Measurements from ENCODE around the gene HPSE2.
"Not testable (repeated sequence)": the region's sequence is repeated elsewhere in the genome, so short reads cannot be mapped to it uniquely, and the experiment has no call there.

HPSE2 gene

DNA sequence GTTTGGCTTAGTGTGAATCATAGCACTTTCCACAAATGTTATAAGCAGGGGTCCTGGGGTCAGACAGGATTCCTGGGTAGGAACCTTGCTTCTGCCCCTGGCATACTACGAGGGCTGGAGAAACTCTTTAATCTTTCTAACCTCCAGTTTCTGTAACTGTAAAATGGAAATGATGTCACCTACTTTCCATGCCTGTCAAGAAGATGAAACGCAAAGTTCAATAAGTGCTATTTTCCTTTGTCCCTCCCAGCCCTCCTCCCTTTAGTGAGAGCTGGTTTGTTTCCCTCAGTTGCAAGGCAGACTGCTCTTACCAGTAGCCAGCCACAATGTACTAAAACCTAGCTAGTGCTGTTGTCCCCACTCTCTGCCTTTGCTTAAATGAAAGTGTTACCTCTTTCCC is 671.8 kb downstream of the HPSE2 start:
- no peak for DNase-seq (ENCODE audit: low read depth)

DNA sequence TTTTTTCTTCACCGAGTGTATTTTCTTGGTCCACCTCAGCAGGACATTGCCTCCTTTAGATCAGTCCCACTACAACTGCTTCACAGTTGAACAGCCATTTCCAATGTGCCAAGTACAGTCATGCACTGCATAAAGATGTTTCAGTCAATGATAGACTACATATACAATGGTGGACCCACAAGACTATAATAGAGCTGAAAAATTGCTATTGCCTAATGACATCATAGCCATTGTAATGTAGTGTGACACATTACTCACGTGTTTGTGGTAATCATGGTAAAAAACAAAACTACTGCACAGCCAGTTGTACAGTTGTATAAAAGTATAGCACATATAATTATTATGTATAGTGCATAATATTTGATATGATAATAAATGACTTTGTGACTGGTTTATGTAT is 675.1 kb downstream of the HPSE2 start:
- peak; percentile 26 for DNase-seq (ENCODE audit: low read depth)

DNA sequence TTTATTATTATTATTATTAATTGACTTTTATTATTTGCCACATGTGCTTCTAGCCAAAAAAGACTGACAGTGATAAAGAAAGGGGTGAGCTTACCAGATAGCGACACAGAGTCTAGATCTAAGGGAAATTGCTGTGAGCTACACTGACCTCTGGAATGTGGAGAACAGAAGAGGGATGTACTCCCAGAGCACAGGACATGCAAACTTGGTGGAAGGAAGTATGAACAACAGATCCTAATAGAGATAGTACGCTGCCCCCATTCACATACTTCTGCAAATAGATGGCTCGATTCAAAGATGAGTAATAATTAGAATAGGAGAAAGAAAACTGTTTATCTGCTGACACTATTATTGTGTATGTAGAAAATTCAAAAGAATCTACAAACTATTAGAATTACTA is 679.6 kb downstream of the HPSE2 start:
- peak; percentile 40 for DNase-seq (ENCODE audit: low read depth)

DNA sequence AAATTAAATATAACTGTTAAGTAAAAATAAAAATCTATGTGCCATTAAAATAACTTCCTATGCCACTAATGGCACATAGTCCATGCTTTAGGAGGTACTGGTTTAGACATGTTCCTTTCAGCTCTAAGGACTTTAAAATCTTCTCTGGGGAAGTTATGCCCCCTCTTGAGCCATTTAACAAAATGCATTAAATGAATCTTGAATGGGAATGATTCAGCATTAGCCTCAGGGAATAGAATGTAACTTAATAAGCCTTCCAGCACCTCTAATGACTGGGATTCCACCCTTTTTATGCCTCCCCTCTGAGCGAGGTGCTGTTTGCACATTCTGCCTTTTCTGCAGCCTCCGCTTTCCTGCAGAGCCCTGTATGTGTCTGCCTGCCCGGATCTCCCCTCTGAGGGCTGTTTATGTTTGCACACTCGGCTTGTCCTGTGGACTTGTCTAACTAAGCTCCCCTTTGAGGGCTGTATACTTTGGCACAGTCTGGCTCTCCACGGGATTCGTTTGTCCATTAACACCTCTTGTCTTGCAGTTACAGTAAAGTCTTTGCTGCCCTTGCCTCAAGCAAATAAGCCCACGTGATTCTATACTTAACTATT is 680.5 kb downstream of the HPSE2 start:
- no peak for DNase-seq (ENCODE audit: low read depth)

DNA sequence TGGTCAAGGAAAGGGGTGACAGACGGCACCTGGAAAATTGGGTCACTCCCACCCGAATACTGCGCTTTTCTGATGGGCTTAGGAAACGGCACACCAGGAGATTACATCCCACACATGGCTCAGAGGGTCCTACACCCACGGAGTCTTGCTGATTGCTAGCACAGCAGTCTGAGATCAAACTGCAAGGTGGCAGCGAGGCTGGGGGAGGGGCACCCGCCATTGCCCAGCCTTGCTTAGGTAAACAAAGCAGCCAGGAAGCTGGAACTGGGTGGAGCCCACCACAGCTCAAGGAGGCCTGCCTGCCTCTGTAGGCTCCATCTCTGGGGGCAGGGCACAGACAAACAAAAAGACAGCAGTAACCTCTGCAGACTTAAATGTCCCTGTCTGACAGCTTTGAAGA is 694.1 kb downstream of the HPSE2 start:
- not testable (repeated sequence) for DNase-seq (ENCODE audit: low read depth)

DNA sequence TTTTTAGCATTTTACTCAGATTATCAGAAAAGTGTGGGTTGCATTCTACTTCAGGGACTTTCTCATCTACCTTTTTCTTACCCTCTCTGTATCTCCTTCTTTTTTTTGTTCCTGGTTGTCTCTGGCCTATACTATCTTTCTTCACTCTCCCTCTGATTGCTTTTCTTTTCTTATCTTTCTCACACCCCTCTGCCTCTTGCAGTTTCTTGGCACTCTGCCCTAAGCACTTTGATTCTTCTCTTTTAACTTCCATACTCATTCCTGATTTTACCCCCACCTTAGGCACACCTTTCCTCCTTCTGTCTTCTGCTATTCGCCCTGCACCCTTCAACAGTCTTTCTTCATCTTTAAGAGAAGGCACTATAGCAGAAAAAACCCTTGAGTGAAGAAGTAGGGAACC is 696.1 kb downstream of the HPSE2 start:
- DNase-seq (ENCODE audit: low read depth), result no peak

DNA sequence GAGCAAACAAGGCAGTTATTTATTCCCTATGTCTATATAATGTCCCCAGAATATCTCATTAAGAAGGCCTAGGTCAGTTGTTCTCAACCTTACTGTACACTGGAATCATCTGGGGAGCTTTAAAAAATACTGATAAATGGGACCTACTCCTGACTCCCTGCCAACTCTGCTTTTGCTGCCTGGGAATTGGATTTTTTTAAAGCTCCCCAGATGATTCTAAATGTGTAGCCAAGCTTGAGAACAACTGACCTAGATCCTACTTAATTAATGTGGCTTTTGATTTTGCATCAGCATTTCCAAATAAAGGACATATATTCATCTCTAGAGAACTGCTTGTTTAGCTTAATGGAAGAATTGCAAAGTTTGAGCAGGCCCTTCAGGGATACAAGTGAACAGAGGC is 697.2 kb downstream of the HPSE2 start:
- no peak for DNase-seq (ENCODE audit: low read depth)

DNA sequence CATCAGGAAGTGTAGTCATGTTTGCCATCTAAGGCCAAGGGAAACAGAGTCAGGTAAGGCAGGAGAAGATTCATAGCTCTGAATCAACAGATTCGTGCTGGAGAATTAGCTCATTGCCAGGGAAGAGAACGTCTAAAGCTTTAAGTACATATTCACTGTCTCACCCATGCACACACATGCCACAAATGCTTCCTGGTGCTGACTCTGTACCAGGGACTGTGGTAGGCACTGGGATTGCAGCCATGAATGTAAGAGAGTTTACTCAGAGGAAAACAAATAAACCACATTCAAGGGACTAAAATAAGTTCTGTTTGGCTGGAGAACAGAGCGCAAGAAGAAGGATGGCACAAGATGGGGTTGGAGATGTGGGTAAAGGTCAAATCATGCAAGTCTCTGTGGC is 699.1 kb downstream of the HPSE2 start:
- peak; percentile 12 for DNase-seq (ENCODE audit: low read depth)

DNA sequence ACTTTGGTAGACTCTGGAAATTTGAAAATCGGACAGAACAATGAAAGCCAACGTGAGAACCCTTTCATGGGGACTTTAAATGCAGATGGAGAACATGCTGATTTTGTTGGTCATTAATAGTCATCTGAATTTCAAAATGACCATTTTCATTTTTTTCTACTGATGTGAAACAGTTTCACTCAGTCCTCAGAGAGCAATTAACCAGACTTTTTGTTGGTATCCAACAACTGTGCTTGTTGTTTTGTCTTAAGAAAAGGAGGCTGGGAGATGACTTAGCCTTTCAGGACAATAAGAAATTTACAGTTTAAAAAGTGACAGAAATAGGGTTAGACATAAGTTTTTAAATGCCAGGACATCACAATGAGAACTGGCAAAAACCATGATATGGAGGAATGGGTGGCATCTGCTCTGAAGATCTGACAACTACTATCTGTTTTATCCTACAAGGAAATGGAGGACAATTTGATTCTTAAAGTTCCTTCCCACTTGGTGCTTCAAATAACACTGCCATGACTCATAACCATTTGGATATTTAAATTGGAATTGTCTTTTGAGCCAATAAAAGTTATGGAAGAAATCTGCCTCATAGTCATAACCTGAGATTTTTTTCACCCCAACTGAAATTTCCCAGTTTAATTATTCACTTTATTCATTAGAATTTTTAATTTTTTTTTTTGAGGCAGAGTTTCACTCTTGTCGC is 701.8 kb downstream of the HPSE2 start:
- peak; percentile 21 for DNase-seq (ENCODE audit: low read depth)

DNA sequence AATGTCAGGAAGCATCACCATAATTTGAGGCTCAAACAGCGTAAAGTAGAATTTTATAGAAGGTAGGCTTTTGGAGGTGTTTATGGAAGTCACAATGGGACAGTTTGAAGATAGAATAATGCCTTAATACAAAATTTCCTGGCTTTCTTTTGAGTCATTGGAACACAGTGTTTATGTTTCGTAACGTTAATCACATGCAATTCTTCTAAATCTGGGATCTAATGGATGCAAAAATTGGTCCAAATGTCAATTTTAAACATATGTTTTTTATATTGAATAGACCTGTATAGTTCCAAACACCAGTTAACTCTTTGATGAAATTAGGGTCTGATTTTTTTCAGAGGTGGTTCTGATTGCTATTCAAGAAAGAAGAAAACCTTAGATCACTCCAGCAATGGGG is 702.4 kb downstream of the HPSE2 start:
- no peak for DNase-seq (ENCODE audit: low read depth)

DNA sequence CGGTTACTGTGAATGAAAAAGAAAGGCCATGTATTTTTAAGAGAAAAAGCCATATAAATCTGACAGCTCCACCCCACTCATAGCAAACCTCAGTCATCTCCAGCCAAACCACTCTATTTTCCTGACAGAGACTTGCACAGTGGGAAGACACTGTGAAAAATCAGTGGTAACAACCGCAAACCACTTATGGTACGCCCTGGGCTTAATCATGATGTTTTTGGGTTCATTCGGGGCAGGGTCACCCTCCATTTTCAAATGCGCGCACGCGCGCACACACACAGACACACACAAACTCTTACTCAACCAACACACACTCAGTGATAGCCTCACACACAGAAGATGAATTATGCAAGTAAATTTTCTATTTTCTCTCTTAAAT is 706.9 kb downstream of the HPSE2 start:
- no peak for DNase-seq (ENCODE audit: low read depth)

DNA sequence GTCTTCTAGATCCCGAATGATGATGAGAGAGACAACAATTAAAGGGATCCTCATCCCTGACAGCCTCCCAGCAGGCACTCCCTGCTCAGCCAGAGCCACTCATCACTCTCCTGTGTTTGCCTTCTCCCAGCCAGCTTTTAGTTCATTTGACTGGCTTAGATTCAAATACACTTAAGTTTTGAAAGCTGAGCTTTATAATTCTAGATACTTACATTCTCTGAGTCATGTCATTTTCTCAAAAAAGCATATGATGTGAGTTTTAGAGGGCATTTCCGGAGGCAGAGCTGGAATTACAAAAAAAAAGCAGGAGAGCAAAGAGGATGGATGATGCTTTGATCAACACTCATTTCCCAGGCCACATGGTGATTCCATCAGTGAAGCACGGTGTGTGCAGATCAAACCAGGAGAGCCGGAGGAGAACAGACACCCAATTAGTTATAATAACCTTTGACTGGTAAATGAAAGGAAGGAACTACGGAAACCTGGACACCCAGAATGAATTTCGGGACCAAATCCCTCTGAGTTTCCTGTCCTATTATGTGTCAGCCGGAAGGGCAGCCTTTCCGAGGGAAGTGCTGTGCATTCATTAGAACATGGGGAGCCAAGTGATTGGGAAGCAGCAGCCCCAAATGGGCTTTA is 707.4 kb downstream of the HPSE2 start:
- DNase-seq (ENCODE audit: low read depth), result peak; percentile 3

DNA sequence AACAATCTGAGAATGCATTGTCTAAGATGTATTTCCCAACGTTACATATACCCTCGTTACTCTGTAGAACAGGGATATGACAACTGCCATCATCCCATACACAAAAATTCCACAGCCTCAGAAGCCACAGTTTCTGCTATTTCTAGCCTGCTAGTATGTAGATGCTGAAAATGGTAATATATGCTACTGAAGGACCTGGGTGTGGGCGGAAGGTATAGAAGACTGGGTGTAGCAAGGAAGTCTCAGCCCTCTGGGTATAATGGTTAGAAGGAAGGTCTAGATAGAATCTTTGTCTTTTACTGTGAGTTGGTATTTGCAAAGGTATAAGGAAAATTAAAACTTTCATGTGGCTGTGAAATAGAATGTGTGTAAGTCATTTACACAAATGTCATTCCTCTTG is 709.7 kb downstream of the HPSE2 start:
- no peak for DNase-seq (ENCODE audit: low read depth)

DNA sequence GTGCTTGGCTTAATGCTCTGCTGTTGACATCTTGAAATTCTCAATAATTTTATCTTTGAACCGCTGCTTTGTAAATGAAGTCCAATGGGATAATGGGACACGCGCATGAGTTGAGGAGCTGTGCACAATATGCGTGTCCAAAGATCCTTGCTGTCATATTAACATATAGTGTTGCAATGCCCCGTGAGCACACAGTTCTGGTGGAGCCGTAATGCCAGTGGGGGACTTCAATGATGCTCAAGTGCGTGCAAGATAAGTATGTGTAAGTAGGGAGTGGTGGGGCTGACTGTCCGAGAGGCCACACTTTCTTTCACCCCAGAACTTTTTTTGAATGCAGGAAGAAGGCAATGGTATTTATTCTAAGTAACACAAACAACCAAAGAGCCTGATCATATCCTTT is 711.5 kb downstream of the HPSE2 start:
- DNase-seq (ENCODE audit: low read depth), result no peak

DNA sequence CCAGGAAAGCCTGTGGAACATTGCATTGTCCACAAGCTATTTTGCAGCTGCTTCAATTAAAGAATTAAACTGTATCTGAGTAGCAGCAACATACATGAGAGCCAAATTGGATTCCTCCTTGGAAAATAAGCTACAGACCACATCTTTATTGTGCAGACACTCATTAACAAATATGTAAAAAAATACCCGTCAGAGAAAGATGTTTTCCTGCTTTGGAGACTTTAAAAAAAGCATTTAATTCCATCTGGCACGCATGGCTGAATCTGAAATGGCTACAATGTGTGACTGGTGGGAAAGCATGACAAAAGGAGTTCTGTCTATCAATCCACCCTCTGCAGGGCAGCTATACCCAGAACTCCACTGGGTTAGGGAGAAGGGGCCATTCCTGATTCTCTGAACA is 715.8 kb downstream of the HPSE2 start:
- no peak for DNase-seq (ENCODE audit: low read depth)

DNA sequence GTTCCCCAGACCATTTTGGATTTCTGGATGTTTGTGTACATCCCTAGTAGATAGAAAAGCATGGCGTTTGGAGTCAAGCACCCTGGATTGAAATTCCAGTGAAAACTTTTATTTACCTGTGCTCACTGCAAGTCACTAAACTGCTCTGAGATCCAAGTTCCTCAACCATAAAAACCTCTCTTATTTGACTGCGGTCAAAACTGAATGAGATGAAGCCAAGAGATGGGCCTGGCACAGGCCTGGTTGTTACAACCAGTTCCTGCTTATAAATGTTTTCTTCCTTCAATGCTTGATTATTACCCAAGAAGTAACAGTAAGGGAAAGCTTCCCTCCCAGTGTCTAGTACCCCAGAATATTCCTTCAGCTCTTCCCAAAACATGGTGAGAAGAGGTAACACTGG is 718.0 kb downstream of the HPSE2 start:
- DNase-seq (ENCODE audit: low read depth), result no peak

DNA sequence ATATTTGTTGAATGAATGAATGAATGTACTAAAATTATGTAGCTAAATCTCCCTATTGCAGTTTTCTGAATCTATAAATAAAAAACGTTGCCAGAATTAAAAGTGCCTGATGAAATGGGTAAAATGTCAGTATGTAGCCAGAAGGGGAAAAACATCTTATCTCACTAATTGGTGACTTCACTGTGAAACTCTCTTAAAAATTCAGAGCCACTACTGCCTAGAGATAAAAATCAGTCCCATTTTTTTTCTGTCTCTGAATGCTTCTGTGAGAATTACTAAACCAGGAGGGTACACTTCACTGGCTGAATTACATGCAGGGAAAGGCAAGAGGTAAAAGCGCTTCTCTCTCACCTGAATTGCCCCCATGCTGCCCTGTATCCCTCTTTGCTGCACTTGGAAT is 719.3 kb downstream of the HPSE2 start:
- no peak for DNase-seq (ENCODE audit: low read depth)

DNA sequence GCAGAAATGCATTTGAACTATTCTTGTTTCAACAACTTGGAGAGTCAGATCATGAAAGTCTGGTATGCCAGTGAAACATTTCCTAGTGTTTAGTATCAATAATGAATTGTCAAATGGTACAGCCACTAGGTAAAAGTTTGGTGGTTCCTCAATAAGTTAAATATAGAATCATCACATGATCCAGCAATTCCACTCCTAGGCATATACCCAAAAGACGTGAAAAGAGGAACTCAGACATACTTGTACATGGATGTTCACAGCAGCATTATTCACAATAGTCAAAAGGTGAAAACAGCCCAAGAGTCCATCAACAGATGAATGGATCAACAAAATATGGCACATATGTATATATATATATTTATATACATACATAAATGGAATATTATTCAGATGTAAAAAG is 721.9 kb downstream of the HPSE2 start:
- no peak for DNase-seq (ENCODE audit: low read depth)

DNA sequence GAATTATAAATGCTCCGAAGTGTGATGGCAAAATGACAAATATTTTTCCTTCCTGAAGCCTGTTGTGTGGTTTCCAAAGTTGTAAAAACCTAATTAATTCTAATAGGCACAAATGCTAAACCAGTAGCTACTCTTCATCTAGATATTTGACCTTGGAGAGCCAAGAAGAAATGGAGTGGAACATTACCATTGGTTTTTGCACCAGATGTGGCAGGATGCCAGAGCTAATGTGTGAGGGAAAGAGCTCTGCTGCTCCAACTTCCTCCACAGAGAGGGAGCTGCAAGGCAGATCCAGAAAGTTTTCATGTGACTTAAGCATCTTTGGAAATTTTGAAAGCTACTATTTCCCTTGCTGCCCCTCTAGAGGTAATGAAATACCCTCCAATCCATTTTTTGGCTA is 723.8 kb downstream of the HPSE2 start:
- no peak for DNase-seq (ENCODE audit: low read depth)

DNA sequence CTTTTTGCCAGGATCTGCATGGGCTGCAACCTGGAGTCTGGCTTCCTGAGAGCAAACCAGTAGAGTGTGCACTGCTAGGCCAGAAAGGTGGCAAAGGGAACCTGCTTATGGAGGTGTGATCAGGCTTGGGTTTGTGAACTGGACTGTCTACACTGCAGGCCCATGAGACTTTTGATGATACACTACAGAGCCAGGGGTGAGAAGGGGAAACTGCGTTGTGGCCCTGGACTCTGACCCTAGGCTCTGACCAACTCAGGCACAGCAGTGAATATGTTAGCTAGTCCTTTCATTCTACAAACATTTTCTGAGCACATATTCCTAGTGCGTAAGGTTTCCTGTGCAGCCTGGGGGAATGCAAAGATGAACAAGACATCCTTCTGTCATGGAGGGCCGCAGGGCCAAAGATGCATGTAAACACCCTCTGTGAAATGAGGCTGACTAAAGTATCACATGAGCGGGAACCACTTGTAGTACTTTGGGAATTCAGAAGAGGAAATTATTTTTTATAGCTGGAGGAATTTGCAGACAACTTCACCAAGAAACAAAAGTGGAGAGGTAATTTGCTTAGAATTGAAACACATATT is 725.1 kb downstream of the HPSE2 start:
- DNase-seq (ENCODE audit: low read depth), result no peak

DNA sequence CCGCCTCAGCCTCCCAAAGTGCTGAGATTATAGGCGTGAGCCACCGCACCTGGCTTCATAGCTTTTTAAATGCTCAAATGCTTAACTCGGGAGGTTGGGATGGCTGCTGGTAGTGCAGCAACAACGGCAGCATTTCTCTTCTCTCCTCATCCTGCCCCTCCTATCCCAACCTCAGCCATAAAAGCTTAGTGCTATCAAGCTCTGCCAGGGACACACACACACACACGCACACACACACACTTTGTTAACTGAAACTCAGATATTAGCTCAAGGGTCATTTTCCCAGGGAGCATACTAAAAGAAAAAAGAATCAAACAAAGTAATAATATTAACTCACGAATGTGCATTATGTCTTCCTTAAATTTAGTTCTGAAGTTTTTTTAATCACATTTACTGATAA is 725.9 kb downstream of the HPSE2 start:
- DNase-seq (ENCODE audit: low read depth), result no peak

DNA sequence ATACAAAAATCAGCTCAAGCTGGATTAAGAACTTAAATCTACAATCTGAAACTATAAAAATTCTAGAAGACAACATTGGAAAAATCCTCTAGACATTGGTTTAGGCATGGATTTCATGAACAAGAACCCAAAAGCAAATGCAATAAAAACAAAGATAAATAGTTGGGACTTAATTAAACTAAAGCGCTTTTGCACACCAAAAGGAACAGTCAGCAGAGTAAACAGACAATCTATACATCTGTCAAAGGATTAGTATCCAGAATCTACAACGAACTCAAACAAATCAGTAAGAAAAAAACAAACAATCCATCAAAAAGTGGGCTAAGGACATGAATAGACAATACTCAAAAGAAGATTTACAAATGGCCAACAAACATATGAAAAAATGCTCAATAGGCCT is 733.1 kb downstream of the HPSE2 start:
- DNase-seq (ENCODE audit: low read depth), result not testable (repeated sequence)

DNA sequence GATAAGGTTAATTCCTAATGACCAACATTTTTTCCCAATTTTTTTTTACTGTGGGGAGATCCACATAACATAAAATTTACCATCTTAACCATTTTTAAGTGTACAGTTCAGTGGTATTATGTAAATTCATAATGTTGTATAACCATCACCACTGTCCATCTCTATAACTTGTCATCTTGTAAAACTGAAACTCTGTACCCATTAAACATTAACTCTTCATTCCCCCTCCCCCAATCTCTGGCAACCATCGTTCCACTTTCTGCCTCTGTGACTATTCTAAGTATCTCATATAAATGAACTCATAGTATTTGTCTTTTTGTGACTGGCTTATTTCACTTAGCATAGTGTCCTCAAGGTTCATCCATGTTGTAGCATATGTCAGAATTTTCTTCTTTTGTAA is 742.9 kb downstream of the HPSE2 start:
- DNase-seq (ENCODE audit: low read depth), result no peak

Data from ELR (cell line).